AG04450 (cell line): ENCODE measurements around the gene EWSR1. TPM values are rescaled to one million over a fixed set of nuclear protein-coding genes. Genes with fewer than 3 reads are reported as not detected.

ENCODE experiments used
- CTCF ChIA-PET: fragments of 300-600, 350-600 bp; formaldehyde crosslinking; extraction: SDS; loops from one replicate; lab custom pipeline; 2022; ENCODE audit warnings: antibody characterized with exemption, inconsistent platforms; lab: Charles Lee
- POLR2A ChIA-PET: fragments of 350-600 bp; formaldehyde crosslinking; extraction: SDS; loops from one replicate; lab custom pipeline; 2021; ENCODE audit warnings: antibody characterized with exemption, inconsistent platforms; lab: Yijun Ruan, JAX
- DNase-seq: peaks from one replicate; pipeline ENCODE4 v3.0.0-alpha.2; 2011; ENCODE audit warnings: low read depth, low spot score
- H3K27ac ChIP-seq: one replicate; pipeline ENCODE4 v1.5.1; 2012; ENCODE audit warnings: low read depth, low read length, control low read depth
- H3K27me3 ChIP-seq: one replicate; pipeline ENCODE4 v1.6.0; 2012; ENCODE audit warnings: low read length; ENCODE audit not compliant: control insufficient read depth, insufficient read depth
- H3K4me3 ChIP-seq: 2 replicates; pipeline ENCODE4 v1.5.1; 2011; ENCODE audit warnings: mild to moderate bottlenecking, low read depth, low read length, control low read depth
- H3K9me3 ChIP-seq: 2 replicates; pipeline ENCODE4 v1.5.1; 2012; ENCODE audit warnings: low read length; ENCODE audit not compliant: control insufficient read depth, insufficient read depth
- polyA plus RNA-seq: library from polyadenylated mRNA; depleted of rRNA; stranded (reverse); fragments of >200 nt; gene quantifications from 2 replicates; pipeline ENCODE4 v1.2.3, GENCODE V29; 2011
- TF ChIP-seq, protein P1 (sequence below): IDR thresholded peaks from 2 replicates; pipeline ENCODE4 v1.5.1; 2011; ENCODE audit warnings: low read depth, low read length, control low read depth, inconsistent platforms

The EWSR1 gene
- polyA plus RNA-seq, 1 experiment, result 146 TPM

DNA sequence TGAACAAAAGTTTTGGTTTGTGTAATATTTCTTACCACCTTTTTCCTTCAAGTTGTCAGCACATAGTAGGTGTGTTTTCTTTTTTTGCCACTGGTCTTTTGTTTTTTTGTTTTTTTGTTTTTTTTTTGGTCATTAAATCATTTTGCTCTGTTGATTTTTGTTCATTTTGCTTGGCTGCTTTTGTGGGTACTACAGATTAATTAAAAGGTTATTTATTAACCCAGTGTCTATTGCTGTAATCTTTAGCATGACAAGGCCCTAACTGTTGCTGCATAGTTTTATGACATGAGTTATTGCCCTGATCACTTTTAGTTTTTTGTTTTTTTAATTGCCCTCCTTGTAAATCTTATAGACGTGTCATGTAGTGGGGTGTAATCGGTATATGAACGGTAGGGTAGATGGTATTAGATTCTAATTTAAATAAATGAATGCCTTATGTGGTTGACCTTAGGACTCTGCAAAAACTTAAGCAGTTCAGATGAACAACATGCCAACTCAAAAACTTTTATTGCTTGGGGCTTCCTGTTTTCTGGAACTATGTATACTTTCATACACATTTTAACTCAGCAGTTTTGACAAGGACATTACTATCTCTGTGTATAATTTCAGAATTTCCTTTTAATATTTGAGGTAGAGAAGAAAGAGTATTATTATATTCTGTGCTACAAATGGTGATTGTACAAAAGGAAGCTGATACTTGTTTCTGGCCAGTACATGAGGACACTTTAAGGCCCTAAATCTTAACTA lies 7.9 kb downstream of the EWSR1 start:
- POLR2A ChIA-PET, result interaction anchor here (1.5 kb wide), 1 partner anchor 12 kb away, joined by 8 read pairs; no protein-coding TSS in a partner anchor
- Histone ChIP-seq H3K9me3 (no peaks in the 10 kb centered on the region), H3K4me3 (no peak overlapping the region), H3K27me3 (no peaks in the 10 kb centered on the region), H3K27ac (no peak overlapping the region)
- TF ChIP-seq, protein P1, sequence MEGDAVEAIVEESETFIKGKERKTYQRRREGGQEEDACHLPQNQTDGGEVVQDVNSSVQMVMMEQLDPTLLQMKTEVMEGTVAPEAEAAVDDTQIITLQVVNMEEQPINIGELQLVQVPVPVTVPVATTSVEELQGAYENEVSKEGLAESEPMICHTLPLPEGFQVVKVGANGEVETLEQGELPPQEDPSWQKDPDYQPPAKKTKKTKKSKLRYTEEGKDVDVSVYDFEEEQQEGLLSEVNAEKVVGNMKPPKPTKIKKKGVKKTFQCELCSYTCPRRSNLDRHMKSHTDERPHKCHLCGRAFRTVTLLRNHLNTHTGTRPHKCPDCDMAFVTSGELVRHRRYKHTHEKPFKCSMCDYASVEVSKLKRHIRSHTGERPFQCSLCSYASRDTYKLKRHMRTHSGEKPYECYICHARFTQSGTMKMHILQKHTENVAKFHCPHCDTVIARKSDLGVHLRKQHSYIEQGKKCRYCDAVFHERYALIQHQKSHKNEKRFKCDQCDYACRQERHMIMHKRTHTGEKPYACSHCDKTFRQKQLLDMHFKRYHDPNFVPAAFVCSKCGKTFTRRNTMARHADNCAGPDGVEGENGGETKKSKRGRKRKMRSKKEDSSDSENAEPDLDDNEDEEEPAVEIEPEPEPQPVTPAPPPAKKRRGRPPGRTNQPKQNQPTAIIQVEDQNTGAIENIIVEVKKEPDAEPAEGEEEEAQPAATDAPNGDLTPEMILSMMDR, result no peak
- DNase-seq, result no peak
- CTCF ChIA-PET, result no interaction called here

DNA sequence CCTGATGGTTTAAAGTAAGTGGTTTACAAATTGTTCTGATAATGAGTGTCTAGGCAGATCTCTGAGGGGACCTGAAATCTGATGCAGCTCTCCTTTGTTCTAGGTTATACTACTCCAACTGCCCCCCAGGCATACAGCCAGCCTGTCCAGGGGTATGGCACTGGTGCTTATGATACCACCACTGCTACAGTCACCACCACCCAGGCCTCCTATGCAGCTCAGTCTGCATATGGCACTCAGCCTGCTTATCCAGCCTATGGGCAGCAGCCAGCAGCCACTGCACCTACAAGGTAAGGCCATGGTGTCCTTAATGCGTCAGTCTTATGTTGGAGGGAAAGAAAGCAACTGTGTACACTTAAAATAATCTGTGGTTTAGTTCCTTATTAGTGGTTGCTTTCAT lies 9.9 kb downstream of the EWSR1 start:
- Histone ChIP-seq H3K27ac (no peak overlapping the region), H3K4me3 (no peak overlapping the region), H3K27me3 (no peaks in the 10 kb centered on the region), H3K9me3 (no peaks in the 10 kb centered on the region)
- POLR2A ChIA-PET, result interaction anchor here (0.7 kb wide), 1 partner anchor 28 kb away, joined by 3 read pairs; the partner anchor contains the start of gene GAS2L1
- CTCF ChIA-PET, result interaction anchor here (1.4 kb wide), 1 partner anchor 28 kb away, joined by 6 read pairs; the partner anchor contains the start of gene GAS2L1
- no peak for DNase-seq
- TF ChIP-seq, protein P1, result no peak

DNA sequence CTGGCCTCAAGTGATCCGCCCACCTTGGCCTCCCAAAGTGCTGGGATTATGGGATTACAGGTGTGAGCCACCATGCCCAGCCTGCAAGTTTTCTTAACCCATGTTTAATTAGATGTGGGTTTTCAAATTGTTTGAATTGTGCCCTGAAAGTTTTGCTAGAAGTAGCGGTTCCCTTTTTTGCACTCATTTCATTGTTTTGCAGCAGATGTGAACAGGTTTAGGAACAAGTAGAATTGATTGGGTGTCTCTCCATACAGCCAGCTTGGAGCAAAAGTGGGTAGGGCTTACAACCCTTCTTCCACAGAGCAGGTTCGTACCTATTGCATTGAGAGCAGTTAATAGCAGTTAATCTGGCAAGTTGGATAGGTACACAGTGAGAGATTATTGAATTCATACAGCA lies 16.1 kb downstream of the EWSR1 start:
- TF ChIP-seq, protein P1, result no peak
- H3K27ac ChIP-seq, result no peak overlapping the region
- H3K4me3 ChIP-seq, result no peak overlapping the region
- H3K9me3 ChIP-seq, result no peaks in the 10 kb centered on the region
- ChIA-PET POLR2A (no interaction called here), CTCF (no interaction called here)
- DNase-seq, result no peak
- no peaks in the 10 kb centered on the region for H3K27me3 ChIP-seq

DNA sequence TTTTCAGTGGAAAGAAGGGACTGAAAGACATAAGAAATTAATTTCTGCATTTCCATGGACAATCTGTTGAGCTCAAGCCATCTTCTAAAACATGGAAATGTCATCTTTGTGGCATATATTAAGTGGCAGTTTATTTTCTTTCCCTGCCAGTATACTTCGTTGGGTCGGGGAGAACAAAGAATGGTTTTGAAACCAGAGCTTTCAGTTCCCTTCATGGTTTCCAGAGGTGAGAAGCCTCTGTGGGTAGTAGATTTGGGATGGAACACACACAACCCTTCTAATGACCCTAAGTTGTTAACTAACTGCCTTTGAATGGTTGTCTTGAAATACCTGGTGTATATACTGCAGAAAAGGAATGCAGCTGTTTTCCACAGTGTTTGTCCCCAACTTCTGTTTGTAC lies 20.8 kb downstream of the EWSR1 start:
- CTCF ChIA-PET, result no interaction called here
- TF ChIP-seq, protein P1, result no peak
- no peak for DNase-seq
- H3K27ac ChIP-seq, result no peak overlapping the region
- no peak overlapping the region for H3K4me3 ChIP-seq
- POLR2A ChIA-PET, result interaction anchor here (0.7 to 0.9 kb wide), 2 partner anchors 17 to 18 kb away, joined by 3 to 4 read pairs; partner anchors contain the start of gene GAS2L1
- H3K9me3 ChIP-seq, result no peaks in the 10 kb centered on the region
- H3K27me3 ChIP-seq, result no peaks in the 10 kb centered on the region

DNA sequence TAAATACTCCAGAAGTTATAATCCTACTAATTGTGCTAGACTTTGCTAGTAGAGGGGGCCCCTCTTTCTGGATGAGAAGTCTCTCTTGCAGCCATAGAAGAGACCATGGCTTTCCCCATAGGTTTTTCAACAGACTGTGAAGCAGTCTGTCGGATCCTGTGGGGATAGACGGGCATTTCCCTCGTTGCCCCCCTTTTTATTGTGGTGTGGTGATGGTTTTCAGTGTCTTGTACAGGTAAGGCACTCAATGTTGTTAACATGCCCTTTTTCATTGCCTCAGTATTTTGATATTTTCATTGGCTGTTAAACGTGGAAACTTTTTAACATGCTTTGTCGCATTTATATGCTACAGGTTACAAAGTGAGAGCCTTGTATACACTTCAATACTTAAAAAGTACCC lies 22.0 kb downstream of the EWSR1 start:
- Histone ChIP-seq H3K4me3 (no peak overlapping the region), H3K27me3 (no peaks in the 10 kb centered on the region), H3K27ac (no peak overlapping the region), H3K9me3 (no peaks in the 10 kb centered on the region)
- CTCF ChIA-PET, result interaction anchor here (1.4 kb wide), 1 partner anchor 17 kb away, joined by 3 read pairs; the partner anchor contains the start of gene GAS2L1
- DNase-seq, result no peak
- TF ChIP-seq, protein P1, result no peak
- POLR2A ChIA-PET, result no interaction called here
